Endothelial cell of umbilical vein (primary cell): Measurements from ENCODE around the gene ZNF621.

Experiments
- EZH2 ChIP-seq: IDR thresholded peaks from 2 replicates; pipeline ENCODE4 v1.6.1; 2012; ENCODE audit warnings: borderline replicate concordance, low read depth, mild to moderate bottlenecking, moderate library complexity, low read length, inconsistent platforms; ENCODE audit not compliant: severe bottlenecking
- FOS ChIP-seq: IDR thresholded peaks from 2 replicates; pipeline ENCODE4 v1.6.1; 2011; ENCODE audit warnings: mild to moderate bottlenecking, low read length, moderate library complexity, borderline replicate concordance; ENCODE audit not compliant: insufficient read depth
- GATA2 ChIP-seq: IDR thresholded peaks from 2 replicates; pipeline ENCODE4 v1.7.0; 2011; ENCODE audit warnings: low read depth, mild to moderate bottlenecking, moderate library complexity, mixed read lengths, low read length; ENCODE audit not compliant: insufficient read length, insufficient read depth
- JUN ChIP-seq: IDR thresholded peaks from 2 replicates; pipeline ENCODE4 v1.6.1; 2011; ENCODE audit warnings: borderline replicate concordance, low read depth; ENCODE audit not compliant: insufficient read length, insufficient read depth
- MYC ChIP-seq: IDR thresholded peaks from one replicate; pipeline ENCODE4 v1.6.1; 2011; ENCODE audit warnings: mild to moderate bottlenecking, low read depth, low read length
- POLR2A ChIP-seq: IDR thresholded peaks from 2 replicates; pipeline ENCODE4 v1.6.1; 2012; ENCODE audit warnings: low read depth, mild to moderate bottlenecking, control low read depth, low read length
- POLR2AphosphoS5 ChIP-seq: IDR thresholded peaks from 2 replicates; pipeline ENCODE4 v1.6.1; 2012; ENCODE audit warnings: low read depth, mild to moderate bottlenecking, control low read depth, low read length, moderate library complexity; ENCODE audit not compliant: insufficient read depth
- TF ChIP-seq, protein P1 (sequence below), 2 donors: IDR thresholded peaks; 1 replicate in 1 of 2; 2 replicates in 1 of 2; pipeline ENCODE4 v1.5.1; 2011; ENCODE audit warnings: low read length in 2 of 2, mild to moderate bottlenecking in 2 of 2, moderate library complexity in 2 of 2, control low read depth in 1 of 2, inconsistent platforms in 1 of 2, low read depth in 1 of 2; ENCODE audit not compliant: insufficient read depth in 1 of 2; ENCODE audit errors: extremely low read depth in 1 of 2

DNA sequence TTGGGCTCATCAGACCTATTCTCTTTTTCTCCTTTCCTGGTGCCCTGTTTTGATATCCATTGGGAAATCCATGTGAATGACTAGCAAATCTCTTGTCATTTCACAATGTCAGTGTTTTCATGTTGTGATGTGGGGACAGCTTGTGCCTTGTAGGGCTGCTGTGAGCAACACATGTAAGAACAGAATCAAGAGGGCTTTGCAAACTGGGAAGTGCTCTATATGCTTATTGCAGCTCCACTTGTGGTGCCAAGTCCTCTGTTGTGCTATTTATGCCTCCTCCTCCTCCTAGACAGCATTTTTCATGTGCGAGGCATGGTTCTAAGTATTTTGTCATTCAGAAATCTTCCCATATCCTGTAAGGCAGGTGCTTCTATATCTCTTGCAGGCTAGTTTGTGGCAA lies 56.4 kb downstream of the ZNF621 start:
- TF ChIP-seq, protein P1, sequence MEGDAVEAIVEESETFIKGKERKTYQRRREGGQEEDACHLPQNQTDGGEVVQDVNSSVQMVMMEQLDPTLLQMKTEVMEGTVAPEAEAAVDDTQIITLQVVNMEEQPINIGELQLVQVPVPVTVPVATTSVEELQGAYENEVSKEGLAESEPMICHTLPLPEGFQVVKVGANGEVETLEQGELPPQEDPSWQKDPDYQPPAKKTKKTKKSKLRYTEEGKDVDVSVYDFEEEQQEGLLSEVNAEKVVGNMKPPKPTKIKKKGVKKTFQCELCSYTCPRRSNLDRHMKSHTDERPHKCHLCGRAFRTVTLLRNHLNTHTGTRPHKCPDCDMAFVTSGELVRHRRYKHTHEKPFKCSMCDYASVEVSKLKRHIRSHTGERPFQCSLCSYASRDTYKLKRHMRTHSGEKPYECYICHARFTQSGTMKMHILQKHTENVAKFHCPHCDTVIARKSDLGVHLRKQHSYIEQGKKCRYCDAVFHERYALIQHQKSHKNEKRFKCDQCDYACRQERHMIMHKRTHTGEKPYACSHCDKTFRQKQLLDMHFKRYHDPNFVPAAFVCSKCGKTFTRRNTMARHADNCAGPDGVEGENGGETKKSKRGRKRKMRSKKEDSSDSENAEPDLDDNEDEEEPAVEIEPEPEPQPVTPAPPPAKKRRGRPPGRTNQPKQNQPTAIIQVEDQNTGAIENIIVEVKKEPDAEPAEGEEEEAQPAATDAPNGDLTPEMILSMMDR (IDR thresholded peaks at IDR 0.05; ENCODE audit: extremely low read depth in 1 of 2, insufficient read depth in 1 of 2, low read depth in 1 of 2, low read length in 2 of 2): no peak
- no peak for TF ChIP-seq MYC
- TF ChIP-seq GATA2: no peak
- TF ChIP-seq EZH2: no peak
- no peak for TF ChIP-seq POLR2AphosphoS5
- no peak for TF ChIP-seq POLR2A
- TF ChIP-seq JUN: no peak
- no peak for TF ChIP-seq FOS
